Parathyroid adenoma (tissue), 2 donors: Measurements from ENCODE around the gene LPCAT1.

ENCODE experiments used
- H2AFZ ChIP-seq: fragments of 300-600 bp; sonication (generic); one replicate; pipeline ENCODE4 v1.7.0; 2017; ENCODE audit warnings: antibody characterized with exemption, mild to moderate bottlenecking
- H3K27ac ChIP-seq: fragments of 300-600 bp; sonication (generic); one replicate; pipeline ENCODE4 v1.7.0; 2017
- H3K27me3 ChIP-seq: fragments of 300-600 bp; sonication (generic); one replicate; pipeline ENCODE4 v1.7.0; 2017; ENCODE audit warnings: low read length; ENCODE audit not compliant: control insufficient read depth, insufficient read depth
- H3K36me3 ChIP-seq: fragments of 300-600 bp; sonication (generic); one replicate; pipeline ENCODE4 v1.7.0; 2017; ENCODE audit warnings: low read length; ENCODE audit not compliant: control insufficient read depth, insufficient read depth
- H3K4me1 ChIP-seq: fragments of 300-600 bp; sonication (generic); one replicate; pipeline ENCODE4 v1.7.0; 2017; ENCODE audit warnings: control low read depth
- H3K4me2 ChIP-seq: fragments of 300-600 bp; sonication (generic); one replicate; pipeline ENCODE4 v1.7.0; 2017; ENCODE audit warnings: low read length
- H3K4me3 ChIP-seq: fragments of 300-600 bp; sonication (generic); one replicate; pipeline ENCODE4 v1.7.0; 2017; ENCODE audit warnings: low read depth, low read length
- H3K79me2 ChIP-seq: fragments of 300-600 bp; sonication (generic); one replicate; pipeline ENCODE4 v1.7.0; 2017; ENCODE audit warnings: control low read depth
- H3K9ac ChIP-seq: fragments of 300-600 bp; sonication (generic); one replicate; pipeline ENCODE4 v1.7.0; 2017; ENCODE audit warnings: mild to moderate bottlenecking
- H3K9me3 ChIP-seq: fragments of 300-600 bp; sonication (generic); one replicate; pipeline ENCODE4 v1.7.0; 2017; ENCODE audit warnings: low read length; ENCODE audit not compliant: control insufficient read depth
- CTCF ChIP-seq: fragments of 300-600 bp; sonication (generic); IDR thresholded peaks from one replicate; pipeline ENCODE4 v1.7.0; 2017; ENCODE audit warnings: antibody characterized with exemption, mild to moderate bottlenecking
- donor health status: primary hyperparathyroidism.

The LPCAT1 gene

GRCh38 chr5:1495525-1495897 lies 28.2 kb downstream of the LPCAT1 start:
- no peaks in the 10 kb centered on the region for H3K4me1 ChIP-seq
- H2AFZ ChIP-seq = no peak overlapping the region
- no peaks in the 10 kb centered on the region for H3K9me3 ChIP-seq
- no peaks in the 10 kb centered on the region for H3K79me2 ChIP-seq
- no peak overlapping the region for H3K9ac ChIP-seq
- TF ChIP-seq CTCF = no peak
- H3K36me3 ChIP-seq = no peaks in the 10 kb centered on the region
- no peak overlapping the region for H3K4me3 ChIP-seq
- H3K27me3 ChIP-seq = no peaks in the 10 kb centered on the region
- no peak overlapping the region for H3K4me2 ChIP-seq
- H3K27ac ChIP-seq = no peak overlapping the region

DNA sequence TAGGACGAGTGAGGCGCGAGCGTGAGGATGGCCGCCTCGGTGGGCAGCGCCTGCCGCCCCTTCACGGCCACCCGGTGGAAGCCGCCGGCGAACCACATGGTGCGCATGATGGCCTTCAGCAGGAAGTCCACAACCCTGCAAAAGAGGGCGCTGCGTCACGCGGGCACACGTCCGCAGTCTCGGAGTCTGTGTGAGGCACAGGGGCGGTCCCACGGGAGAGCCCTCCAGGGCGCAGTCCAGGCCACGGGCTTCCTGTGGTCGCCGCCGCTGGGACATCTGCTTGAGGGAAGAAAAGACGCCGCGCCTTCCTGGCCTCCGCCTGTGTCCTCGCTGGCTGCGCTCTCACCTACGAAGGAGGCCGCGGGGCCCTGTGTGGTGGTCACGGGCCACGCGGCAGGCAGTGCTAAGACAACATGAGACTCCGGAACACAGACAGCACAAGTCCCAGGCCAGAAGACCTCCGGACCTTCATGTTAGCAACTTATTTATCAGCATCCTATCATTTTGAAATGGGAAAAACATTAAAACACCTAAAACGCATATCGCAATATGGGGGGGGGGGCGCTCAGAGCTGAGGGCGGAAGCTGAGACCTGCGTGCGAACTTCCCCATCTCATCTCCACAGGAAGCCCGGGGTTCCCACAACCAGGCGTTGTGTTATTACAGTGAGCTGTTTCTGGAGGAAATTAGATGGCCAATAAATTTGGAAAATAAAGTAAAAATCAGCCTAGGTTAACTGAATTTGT lies 28.8 kb downstream of the LPCAT1 start:
- H3K36me3 ChIP-seq = no peaks in the 10 kb centered on the region
- no peak for TF ChIP-seq CTCF
- no peak overlapping the region for H3K27ac ChIP-seq
- H3K4me3 ChIP-seq = no peak overlapping the region
- no peaks in the 10 kb centered on the region for H3K9me3 ChIP-seq
- H3K9ac ChIP-seq = no peak overlapping the region
- H3K4me1 ChIP-seq = no peaks in the 10 kb centered on the region
- no peak overlapping the region for H2AFZ ChIP-seq
- no peak overlapping the region for H3K4me2 ChIP-seq
- no peaks in the 10 kb centered on the region for H3K79me2 ChIP-seq
- no peaks in the 10 kb centered on the region for H3K27me3 ChIP-seq

GRCh38 chr5:1493941-1494340 lies 29.8 kb downstream of the LPCAT1 start:
- H3K36me3 ChIP-seq = no peaks in the 10 kb centered on the region
- no peak overlapping the region for H3K4me3 ChIP-seq
- no peak for TF ChIP-seq CTCF

DNA sequence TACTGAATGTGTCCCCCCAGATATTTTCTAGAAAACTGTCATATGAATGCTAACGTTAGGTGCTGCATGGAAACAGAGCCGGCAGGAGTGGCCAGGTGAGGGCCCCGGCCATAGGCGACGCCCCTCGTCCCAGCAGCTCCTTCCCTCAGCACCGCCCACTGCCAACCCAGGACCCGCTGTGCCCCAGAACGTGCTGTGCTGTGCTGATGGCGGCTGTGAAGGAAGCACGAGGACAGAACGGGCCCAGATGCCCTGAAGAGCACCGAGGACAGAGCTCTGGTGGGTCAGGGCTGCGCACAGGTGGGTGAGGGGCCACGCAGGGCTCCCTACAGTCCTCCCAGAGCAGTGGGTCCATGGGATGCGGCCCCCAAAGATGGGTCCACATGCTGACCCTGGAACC lies 30.3 kb downstream of the LPCAT1 start:
- H3K36me3 ChIP-seq = no peaks in the 10 kb centered on the region

More at GRCh38 chr5:1493941-1494340, 29.8 kb downstream of the LPCAT1 start:
- no peaks in the 10 kb centered on the region for H3K9me3 ChIP-seq
- no peak overlapping the region for H3K9ac ChIP-seq
- no peak overlapping the region for H3K27ac ChIP-seq
- no peak overlapping the region for H2AFZ ChIP-seq
- H3K79me2 ChIP-seq = no peaks in the 10 kb centered on the region
- H3K27me3 ChIP-seq = no peaks in the 10 kb centered on the region
- H3K4me1 ChIP-seq = no peaks in the 10 kb centered on the region
- H3K4me2 ChIP-seq = no peak overlapping the region

More for the DNA sequence above, 30.3 kb downstream of the LPCAT1 start:
- no peak overlapping the region for H3K27ac ChIP-seq
- no peak overlapping the region for H3K9ac ChIP-seq
- no peak overlapping the region for H3K4me3 ChIP-seq
- no peaks in the 10 kb centered on the region for H3K79me2 ChIP-seq
- H3K27me3 ChIP-seq = no peaks in the 10 kb centered on the region
- no peaks in the 10 kb centered on the region for H3K9me3 ChIP-seq
- no peak overlapping the region for H2AFZ ChIP-seq
- H3K4me2 ChIP-seq = no peak overlapping the region
- TF ChIP-seq CTCF = no peak
- H3K4me1 ChIP-seq = no peaks in the 10 kb centered on the region
